Loucy (cell line): ENCODE results near the gene NRXN3.

Experiments used
- EZH2phosphoT487 ChIP-seq: fragments of 200-600 bp; IDR thresholded peaks from 2 replicates; pipeline ENCODE4 v1.6.1; 2018; ENCODE audit warnings: antibody characterized with exemption, mild to moderate bottlenecking, moderate library complexity, borderline replicate concordance
- TF ChIP-seq, protein P1 (sequence below): fragments of 200-600 bp; sonication (generic); conservative IDR thresholded peaks from 2 replicates; pipeline ENCODE4 v1.5.1; 2014; ENCODE audit warnings: mild to moderate bottlenecking, antibody characterized with exemption, low read length

DNA sequence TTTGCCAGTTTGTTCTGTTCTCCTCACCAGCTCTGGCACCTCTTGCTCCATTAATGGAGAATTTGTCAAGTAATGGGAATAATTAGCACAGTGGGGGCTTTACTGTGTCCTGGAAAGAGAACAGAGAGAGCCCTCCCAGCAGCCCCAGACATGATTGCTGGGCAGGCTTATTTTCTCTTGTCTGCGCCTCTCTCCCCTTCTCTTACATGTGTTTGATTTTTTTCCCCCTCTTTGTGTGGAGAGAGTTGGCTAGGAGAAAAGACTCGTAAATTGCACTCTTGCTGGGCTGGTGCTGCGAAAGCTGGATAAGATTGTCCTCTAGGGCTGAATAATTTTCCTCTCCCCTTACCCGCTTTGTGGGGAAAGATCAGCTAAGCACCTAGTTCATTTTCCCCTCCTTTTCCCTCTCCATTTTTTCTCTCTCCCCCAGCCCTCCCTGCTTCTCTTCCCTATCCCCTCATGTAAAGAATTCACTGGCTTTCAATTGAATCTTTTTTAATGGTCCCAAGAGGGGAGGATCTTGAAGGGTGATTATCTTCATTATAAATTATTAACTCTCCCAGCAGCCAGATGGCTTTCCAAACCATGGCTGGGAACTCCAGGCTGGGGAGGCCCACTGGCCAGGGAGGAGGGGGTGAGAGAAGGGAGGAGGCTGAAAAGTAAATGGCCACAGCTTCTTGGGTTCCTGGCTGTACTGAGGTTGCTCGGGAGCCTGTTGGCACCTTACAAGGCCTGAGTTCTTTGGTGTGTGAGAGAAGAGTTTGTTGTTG is 62.2 kb downstream of the NRXN3 start:
- TF ChIP-seq, protein P1, sequence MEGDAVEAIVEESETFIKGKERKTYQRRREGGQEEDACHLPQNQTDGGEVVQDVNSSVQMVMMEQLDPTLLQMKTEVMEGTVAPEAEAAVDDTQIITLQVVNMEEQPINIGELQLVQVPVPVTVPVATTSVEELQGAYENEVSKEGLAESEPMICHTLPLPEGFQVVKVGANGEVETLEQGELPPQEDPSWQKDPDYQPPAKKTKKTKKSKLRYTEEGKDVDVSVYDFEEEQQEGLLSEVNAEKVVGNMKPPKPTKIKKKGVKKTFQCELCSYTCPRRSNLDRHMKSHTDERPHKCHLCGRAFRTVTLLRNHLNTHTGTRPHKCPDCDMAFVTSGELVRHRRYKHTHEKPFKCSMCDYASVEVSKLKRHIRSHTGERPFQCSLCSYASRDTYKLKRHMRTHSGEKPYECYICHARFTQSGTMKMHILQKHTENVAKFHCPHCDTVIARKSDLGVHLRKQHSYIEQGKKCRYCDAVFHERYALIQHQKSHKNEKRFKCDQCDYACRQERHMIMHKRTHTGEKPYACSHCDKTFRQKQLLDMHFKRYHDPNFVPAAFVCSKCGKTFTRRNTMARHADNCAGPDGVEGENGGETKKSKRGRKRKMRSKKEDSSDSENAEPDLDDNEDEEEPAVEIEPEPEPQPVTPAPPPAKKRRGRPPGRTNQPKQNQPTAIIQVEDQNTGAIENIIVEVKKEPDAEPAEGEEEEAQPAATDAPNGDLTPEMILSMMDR, result no peak
- TF ChIP-seq EZH2phosphoT487, result no peak
